ENCODE results near the gene PLTP.
A peak's percentile ranks its signal among the peaks of the same experiment; 100 is the strongest.

The PLTP gene

GRCh38 chr20:45867819-45868176 is 44.2 kb downstream of the PLTP start:
- no peak for DNase-seq

GRCh38 chr20:45867136-45867818 is 44.7 kb downstream of the PLTP start:
- DNase-seq, result no peak

GRCh38 chr20:45866454-45866853 is 45.5 kb downstream of the PLTP start:
- DNase-seq, result no peak

DNA sequence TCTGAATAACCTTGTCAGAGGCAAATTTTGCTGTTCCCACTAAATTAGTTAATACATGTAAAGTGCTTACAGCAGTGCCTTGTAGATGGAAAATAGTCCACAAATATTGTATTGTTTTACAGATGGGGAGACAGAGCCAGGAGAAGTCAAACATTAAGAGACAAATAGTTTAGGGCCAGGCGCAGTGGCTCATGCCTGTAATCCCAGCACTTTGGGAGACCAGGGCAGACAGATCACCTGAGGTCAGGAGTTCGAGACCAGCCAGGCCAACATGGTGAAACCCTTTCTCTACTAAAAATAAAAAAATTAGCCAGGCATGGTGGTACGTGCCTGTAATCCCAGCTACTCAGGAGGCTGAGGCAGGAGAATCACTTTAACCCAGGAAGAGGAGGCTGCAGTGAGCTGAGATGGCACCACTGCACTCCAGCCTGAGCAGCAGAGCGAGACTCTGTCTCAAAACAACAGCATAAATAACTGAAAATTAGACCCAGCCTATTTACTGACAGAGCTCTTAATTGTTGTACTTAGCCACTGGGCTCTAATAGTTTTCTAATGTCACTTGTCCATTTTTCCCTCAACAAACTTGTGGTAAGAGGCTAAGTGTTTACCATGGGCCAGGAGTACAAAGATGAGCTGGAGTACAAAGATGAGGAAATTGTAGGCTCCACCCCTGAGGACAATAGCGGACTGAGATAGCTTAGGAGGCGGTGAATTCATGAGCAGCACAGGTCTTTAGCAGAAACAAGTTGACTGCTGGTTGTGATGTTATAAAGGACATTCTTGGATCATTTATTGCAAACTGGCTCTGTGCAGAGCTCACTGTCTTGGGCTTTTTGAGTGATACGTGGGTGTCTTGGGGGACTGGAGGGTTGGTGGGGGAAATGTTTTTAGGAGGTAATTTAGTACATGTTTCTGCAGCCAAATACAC is 48.1 kb downstream of the PLTP start:
- no peak for DNase-seq

- DNase-seq, result no peak
Measured at GRCh38 chr20:45861221-45862075, 50.5 kb downstream of the PLTP start.

- no peak for DNase-seq
Measured at GRCh38 chr20:45860560-45861220, 51.3 kb downstream of the PLTP start.

DNA sequence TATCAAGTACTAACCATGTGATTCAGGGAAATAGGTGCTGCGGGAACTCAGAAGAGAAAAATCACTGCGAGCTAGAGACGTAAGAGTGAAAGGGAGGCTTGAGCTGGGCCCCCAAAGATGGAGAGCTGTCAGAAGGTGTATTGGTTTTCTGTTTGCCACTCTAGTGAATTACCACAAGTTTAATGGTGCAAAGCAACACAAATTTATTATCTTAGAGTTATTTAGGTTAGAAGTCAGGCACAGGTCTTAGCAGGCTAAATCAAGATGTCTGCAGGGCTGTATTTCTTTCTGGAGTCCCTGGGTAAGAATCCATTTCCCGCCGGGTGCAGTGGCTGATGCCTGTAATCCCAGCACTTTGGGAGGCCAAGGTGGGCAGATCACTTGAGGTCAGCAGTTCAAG is 52.0 kb downstream of the PLTP start:
- DNase-seq, result no peak

- no peak for DNase-seq
Measured at GRCh38 chr20:45857882-45858216, 54.1 kb downstream of the PLTP start.

DNA sequence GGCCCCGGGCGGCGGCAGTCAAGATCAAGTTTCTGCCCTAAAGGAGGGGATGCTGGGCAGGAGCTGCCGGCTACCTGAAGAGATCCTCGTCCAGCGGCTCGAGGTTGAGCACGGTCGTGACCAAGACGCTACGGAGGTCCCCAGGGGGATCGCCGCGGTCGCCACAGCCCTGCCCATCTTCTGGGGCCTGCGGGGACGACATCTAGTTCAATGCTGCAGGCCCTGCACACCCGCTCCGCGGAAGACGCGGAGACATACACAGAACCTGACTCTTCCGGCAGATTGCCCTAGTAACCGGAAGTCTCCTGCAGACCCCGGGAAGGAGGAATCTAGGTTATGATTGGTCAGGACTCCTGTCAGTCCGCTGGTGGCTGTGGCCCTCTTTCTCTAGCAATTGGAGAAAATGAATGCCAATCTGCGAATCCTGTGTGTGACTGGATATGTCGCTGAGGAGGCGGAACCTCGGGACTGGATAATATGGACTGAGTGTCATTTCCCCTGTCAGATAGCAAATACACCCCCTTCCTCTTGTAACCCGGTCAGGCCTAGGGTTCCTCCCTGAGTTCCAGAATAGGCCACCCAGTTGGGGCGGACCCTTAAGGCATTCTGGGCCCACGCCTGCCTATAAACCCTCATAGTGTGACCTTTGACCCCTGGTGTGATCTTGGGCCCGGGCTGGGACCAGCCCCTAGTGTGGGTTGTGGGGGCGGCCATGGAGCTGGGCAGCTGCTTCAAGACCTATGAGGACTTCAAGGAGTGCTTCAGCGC is 54.7 kb downstream of the PLTP start, which contains the start of the genes ACOT8 and ZSWIM3:
ACOT8 (minus strand) TSS at position 279 of the 768 bp plus-strand sequence; CDS start at position 202, 77 bp downstream.
ZSWIM3 (plus strand) TSS at position 501 of the 768 bp plus-strand sequence; CDS start at position 713, 212 bp downstream.
- peak; percentile 88 to 97 for DNase-seq

DNA sequence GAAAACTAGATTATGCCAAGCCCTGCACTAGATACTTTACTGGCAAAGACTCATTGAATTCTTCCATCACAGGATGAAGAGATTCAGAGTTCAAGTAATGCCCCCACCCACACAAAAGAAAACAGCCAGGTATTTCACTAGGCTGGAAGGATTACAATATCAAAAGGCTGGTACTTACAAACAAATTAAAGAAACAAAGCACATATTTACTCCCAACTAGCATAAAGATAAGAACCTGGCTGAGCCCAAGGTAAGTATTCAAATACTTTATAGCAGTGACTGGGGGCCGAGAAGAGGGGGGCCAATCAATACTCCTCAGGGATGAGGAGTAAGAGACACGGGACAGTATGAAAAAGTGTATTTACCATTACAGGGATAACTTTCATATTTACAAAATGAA is 58.5 kb downstream of the PLTP start:
- DNase-seq, result no peak

GRCh38 chr20:45852326-45852725 is 59.6 kb downstream of the PLTP start:
- DNase-seq, result no peak

GRCh38 chr20:45851501-45851900 is 60.5 kb downstream of the PLTP start:
- DNase-seq, result no peak

DNA sequence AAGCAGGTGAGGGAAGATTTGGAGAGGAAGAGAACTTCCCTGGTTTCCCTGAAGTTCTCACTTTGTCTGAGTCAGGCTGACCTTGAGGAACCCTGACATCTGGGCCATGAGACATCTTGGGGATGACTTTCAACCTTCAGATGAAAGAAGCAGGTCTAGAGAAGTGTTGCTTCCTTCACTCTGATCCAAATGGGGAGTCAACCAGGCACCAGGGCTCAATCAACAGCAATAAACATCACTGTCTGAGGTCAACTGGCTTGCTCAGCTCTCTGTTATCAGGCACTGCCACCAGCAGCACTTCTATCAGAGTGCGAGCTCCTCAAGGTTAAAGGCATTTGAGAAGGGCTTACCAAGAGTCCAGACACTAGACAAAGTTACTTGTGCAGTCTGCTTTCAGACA is 61.0 kb downstream of the PLTP start:
- DNase-seq, result no peak

- DNase-seq, result no peak
Measured at GRCh38 chr20:45850238-45850637, 61.7 kb downstream of the PLTP start.

DNA sequence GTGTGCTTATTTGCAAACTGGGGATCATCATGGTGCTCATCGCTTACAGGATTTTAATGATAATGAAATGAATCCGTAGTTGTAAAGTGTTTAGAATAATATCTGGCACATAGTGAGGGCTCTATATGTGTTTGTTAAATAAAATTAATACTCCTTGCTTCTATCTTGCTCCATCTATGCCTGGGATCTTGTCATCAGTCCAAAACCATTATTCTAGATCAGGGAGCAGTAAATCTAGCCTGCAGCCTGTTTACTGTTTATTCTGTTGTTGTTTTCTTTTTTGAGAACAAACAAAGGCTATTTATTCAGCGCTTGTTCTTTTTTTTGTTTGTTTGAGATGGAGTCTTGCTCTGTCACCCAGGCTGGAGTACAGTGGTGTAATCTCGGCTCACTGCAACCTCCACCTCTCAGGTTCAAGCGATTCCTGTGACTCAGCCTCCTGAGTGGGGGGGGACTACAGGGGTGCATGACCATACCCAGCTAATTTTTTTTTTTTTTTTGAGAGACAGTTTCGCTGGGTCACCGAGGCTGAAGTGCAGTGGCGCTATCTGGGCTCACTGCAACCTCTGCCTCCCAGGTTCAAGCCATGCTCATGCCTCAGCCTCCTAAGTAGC is 62.9 kb downstream of the PLTP start:
- no peak for DNase-seq
